NCI-H2227 (cell line): ENCODE results near the gene ADM5.

Source experiments
- DNase-seq: peaks from one replicate; lab custom pipeline; 2025; ENCODE audit not compliant: unreplicated experiment; lab: John Stamatoyannopoulos, UW

The ADM5 gene

DNA sequence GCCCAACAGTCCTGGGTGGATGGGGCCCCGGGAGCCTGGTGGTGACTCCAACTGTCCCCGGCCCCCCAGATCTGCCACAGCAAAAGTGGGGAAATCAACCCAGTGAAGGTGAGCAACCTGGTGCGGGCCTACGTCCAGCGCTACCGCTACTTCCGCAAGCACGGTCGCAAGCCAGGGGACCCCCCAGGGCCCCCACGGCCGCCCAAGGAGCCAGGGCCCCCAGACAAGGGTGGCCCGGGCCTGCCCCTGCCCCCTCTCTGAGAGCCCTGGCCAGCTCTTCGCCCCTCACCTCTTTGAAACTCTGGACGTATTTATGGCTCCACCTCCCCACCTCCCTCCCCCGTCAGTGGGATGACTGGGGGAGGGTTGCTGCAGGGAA is 31.3 kb upstream of the ADM5 start:
- no peak for DNase-seq

GRCh38 chr19:49658566-49659442 is 30.6 kb upstream of the ADM5 start:
- DNase-seq: no peak

GRCh38 chr19:49660338-49660961 is 28.9 kb upstream of the ADM5 start:
- no peak for DNase-seq

DNA sequence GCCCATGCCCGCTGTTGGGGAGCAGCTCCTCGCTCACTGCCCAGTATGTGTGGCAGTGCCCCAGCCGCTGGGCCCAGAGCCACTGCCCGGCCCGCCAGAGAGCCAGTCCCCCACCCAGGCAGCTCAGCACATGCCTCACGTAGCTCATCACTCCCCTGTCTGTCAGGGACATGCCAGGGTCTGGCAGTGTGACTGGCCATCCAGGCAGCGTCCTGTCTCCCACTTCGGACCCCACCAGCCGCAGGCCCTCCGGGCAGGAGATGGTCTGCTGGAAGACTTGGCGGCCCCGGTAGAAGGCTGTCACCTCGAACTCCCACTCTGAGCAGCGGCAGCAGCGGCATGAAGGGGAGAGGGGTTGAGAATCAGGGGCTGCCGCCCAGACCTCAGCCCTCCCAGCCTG is 27.4 kb upstream of the ADM5 start:
- no peak for DNase-seq

GRCh38 chr19:49663224-49663623 is 26.2 kb upstream of the ADM5 start:
- DNase-seq: no peak

DNA sequence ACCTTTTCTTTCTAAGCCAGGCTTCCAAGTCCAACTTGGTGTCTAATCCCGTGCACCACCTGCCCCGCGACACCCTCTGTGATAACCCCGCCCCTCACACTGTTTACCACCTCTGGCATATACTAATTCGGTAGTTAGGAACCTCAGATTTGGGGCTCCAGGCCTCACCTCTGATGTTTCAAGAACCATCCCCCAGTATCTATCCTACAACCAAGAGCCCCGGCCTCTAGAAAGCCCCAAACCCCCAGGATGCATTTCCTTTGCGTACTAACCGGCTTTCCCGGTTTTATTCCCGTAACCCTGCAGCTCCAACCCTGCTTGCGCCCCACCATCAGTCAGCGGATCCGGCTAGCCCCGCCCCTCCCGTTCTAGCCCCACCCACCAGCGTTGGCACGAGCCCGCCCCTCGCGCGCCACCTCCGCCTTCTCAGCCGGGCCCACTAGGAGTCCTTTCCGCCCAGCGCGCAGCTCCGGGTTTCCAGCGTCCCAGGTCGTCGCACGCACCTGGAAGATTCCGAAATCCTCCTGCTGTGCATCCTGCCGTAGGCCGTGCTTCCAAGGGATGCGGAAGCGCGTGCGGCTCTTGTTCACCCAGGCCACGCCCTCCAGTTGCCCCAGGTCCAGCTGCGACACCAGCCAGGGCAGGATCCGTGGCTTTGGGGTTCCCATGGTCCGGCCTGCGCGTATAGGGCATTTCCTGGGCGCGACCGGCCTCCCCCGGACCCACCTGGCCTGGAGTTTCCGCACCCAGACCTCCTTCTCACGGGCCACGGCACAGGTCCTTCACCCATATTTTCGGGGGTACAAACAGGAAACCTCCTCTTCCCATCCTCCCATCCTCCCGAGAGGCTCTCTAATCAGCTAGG is 25.0 kb upstream of the ADM5 start:
- peak; percentile 80 for DNase-seq

- DNase-seq: no peak
These were observed 24.4 kb upstream of the ADM5 start for GRCh38 chr19:49665036-49665350.

GRCh38 chr19:49665351-49666119 is 23.9 kb upstream of the ADM5 start, which contains the start of the genes BCL2L12 and IRF3:
Gene BCL2L12, plus strand, starts transcription at chr19:49665933. Its CDS starts 760 bp downstream, at chr19:49666693.
Gene IRF3, minus strand, starts transcription at chr19:49665857. Its CDS starts 1,019 bp downstream, at chr19:49664838.
- peak; percentile 91 for DNase-seq

GRCh38 chr19:49666120-49666444 is 23.3 kb upstream of the ADM5 start:
- DNase-seq: no peak

DNA sequence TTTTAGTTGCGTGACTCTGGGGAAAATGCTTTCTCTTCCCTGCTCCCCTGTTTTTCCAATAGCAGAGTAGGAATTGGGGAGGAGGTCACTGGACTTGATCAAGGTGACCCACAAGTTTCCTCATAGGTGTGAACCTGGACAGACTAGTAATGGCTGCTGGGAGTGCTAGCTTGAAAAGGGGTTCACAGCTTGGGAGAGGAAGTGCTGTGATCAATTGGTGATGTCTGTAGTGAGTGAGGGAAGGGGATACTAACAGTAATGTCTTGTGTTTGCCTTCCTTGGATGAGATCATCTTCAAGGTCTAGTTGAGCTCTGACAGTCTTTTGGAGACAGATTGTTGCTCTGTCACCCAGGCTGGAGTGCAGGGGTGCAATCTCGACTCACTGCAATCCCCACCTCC is 21.9 kb upstream of the ADM5 start:
- no peak for DNase-seq

DNA sequence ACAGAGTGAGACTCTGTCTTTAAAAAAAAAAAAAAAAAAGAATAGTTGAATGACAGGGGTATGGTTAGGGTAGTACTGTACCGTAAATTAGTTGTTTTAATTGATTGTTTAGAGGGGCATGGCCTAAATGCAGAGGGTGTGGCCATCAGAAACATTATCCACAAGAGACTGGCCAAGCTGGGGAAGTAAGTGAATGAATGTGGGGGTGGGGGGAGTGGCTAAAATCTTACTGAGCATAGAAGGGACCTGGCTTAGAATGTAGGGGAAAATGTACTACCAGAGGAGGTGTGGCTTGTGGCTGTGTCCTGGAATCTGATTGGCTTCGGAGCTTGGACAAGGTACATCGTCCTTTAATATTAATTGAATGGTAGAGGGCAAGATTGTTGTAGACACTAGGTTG is 19.9 kb upstream of the ADM5 start:
- no peak for DNase-seq

- DNase-seq: peak; percentile 78
These were observed 17.1 kb upstream of the ADM5 start for GRCh38 chr19:49672131-49672919.

- peak; percentile 88 for DNase-seq
These were observed 13.1 kb upstream of the ADM5 start for GRCh38 chr19:49676136-49676783.

DNA sequence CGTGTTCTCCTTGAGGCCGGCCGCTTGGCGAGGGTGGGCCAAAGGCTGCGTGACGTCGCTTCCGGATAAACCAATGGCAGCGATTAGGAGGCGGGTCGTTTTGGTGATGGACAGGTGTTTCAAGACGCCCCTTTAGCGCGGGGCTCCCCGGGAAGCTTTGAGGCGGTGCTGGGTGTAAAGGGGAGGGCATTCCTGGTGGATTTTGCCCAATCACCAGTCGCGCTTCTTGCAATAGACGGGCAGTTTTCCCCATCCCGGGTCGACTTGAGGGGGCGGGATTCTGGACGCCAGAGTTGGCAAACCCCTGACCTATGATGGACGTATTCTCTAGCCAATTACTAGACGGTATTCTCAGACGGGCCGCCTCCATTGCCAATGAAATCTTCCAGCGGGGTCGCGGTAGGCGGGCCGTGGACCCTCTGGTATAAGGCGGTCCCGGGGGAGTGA is 12.6 kb upstream of the ADM5 start:
- peak; percentile 100 for DNase-seq

DNA sequence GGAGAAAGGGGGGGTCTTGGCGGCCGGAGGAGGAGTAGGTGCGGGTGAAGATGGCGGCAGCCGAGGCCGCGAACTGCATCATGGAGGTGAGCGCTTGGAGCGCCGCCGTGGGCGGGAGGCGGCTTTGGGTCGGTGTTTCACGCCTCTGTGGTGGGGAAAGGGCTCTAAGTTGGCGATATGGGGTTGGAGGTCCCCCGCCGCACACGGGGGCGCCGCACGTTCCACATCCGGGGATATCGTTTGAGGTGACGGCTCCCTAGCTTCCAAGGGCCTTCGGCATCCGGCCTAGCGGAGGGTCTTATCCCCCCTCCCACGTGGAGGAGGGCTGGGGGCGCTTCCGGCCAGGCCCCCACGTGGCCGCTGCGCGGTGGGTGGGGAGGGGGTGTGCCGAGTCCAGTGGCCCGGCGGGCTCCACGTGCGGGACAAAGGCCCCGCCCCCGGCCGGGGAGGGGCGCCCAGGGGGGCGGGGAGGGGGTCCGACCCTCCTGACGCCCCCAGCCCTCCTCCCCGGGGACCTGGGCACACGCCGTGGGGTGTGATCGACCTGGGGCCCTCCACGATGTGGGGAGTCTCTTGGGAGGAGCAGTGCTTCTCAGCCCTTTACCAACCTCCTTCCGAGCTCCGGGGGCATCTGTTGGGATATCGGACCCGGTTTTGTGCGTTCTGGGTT is 12.0 kb upstream of the ADM5 start, which contains the start of gene PRMT1:
TSS of gene PRMT1 (plus strand) at position 41 of the 670 bp plus-strand sequence. CDS start at position 51, 10 bp downstream.
- peak; percentile 77 for DNase-seq

- peak; percentile 86 for DNase-seq
These were observed 11.3 kb upstream of the ADM5 start for GRCh38 chr19:49677901-49678674.

DNA sequence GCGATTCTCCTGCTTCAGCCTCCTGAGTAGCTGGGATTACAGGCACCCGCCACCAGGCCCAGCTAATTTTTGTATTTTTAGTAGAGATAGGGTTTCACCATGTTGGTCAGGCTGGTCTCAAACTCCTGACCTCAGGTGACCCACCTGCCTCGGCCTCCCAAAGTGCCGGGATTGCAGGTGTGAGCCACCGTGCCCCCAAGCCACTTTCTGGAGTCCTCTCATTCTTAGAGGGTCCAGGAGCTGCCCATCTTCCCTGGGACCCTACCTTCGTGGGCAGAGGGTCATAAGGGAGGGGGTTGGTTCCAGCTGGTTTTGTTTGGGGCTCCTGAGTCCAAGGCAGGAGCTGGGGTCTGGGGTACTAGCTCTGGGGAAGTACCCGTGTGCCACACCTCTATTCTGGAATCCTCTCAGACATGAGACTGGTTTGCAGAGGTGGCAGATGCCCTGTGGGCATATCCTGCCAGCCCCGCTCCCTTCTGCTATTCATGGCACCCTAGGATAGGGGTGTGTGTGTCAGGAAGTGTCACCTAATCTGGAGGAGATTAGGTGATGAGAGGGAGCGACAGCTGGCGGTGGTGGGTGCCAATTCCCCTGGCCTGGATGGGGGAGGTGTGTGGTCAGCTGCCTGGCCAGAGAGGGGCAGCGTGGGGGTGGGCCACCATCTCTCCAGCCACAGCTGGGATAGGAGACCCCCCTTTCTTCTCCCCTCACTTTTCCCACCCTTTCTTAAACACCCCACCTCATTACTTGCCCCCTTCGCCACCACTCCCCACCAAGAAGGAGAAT is 10.2 kb upstream of the ADM5 start:
- DNase-seq: no peak
